ENCODE data around the gene CHRNE. TPM values are rescaled to one million over a fixed set of nuclear protein-coding genes. Genes with fewer than 3 reads are reported as not detected.
A peak's percentile ranks its signal among the peaks of the same experiment; 100 is the strongest.

The CHRNE gene
- total and polyA plus RNA-seq, 2 of the 13 experiments (the other 11 are each of a cell fraction or from before 2014, with no cell fraction given) = 0.53 to 0.59 TPM

DNA sequence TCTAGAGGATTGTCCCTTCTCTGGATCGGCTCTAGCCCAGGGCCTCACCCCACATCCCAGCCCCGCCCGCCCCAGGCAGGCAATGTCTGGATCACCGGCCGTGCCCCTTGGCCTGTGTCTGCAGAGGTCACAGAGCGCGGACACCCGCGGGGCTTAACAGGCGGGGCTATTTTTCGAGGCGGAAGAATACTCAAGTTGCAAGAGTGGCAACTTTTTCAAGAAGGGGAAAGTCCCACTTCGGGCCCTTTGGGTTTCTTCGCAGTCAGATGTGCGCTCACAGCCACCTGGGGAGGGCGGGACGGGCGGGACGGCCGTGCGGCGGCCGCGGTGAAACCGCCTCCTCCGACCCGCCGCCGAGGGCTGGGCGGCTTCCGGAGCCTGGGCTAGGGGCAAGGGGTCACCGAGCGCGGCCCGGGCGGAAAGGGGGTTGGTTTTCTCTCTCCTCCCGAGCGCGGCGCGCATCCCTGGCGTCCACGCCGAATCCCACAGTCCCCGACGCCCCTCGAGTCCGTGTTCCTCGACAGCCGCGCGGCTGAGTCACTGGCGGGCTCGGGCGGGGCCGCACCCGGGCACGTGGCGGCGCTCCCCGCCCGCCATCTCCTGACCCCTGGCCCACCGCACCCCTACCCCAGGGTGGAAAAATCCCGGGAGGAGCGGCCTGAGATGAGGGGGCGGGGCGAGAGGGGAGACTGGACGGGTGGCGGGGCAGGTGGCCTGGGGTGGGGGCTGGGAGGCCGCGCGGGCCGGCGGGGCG is 46.6 kb upstream of the CHRNE start (continued):
- TF ChIP-seq, protein P1, sequence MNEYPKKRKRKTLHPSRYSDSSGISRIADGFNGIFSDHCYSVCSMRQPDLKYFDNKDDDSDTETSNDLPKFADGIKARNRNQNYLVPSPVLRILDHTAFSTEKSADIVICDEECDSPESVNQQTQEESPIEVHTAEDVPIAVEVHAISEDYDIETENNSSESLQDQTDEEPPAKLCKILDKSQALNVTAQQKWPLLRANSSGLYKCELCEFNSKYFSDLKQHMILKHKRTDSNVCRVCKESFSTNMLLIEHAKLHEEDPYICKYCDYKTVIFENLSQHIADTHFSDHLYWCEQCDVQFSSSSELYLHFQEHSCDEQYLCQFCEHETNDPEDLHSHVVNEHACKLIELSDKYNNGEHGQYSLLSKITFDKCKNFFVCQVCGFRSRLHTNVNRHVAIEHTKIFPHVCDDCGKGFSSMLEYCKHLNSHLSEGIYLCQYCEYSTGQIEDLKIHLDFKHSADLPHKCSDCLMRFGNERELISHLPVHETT (CRISPR knock-in tag; conservative IDR thresholded peaks at IDR 0.05) = peak; percentile 77; the same call in 1 of the 2 replicates
- TF ChIP-seq SIN3B (IDR thresholded peaks at IDR 0.05; ENCODE audit: low read length) (no peak), ZNF879 (CRISPR knock-in tag; IDR thresholded peaks at IDR 0.05) (no peak), RNF2 (conservative IDR thresholded peaks at IDR 0.05; ENCODE audit: low read depth) (peak; percentile 54; the same call in 1 of the 2 replicates), ZNF383 (CRISPR knock-in tag; IDR thresholded peaks at IDR 0.05; ENCODE audit: borderline replicate concordance) (no peak), BCLAF1 (IDR thresholded peaks at IDR 0.05) (no peak), ZNF747 (CRISPR knock-in tag; IDR thresholded peaks at IDR 0.05; ENCODE audit: borderline replicate concordance) (peak; percentile 35; the same call in 1 of the 2 replicates), ZNF672 (CRISPR knock-in tag; IDR thresholded peaks at IDR 0.05) (no peak), ESRRA (CRISPR knock-in tag; IDR thresholded peaks at IDR 0.05; ENCODE audit: low read depth) (peak; percentile 69), ZNF816 (CRISPR knock-in tag; IDR thresholded peaks at IDR 0.05; ENCODE audit: borderline replicate concordance) (no peak), ZNF3 (CRISPR knock-in tag; IDR thresholded peaks at IDR 0.05) (no peak), MTA3 (CRISPR knock-in tag; IDR thresholded peaks at IDR 0.05) (no peak), ZIK1 (CRISPR knock-in tag; IDR thresholded peaks at IDR 0.05; ENCODE audit: borderline replicate concordance, low read depth) (no peak), HDAC1 (CRISPR knock-in tag; IDR thresholded peaks at IDR 0.05) (0 out of 2 replicates have a peak, but pooled peaks have one; percentile 50), ZNF775 (CRISPR knock-in tag; IDR thresholded peaks at IDR 0.05; ENCODE audit: borderline replicate concordance) (no peak), MED1 (CRISPR knock-in tag; IDR thresholded peaks at IDR 0.05) (peak; percentile 52; the same call in 1 of the 2 replicates), ARID2 (CRISPR knock-in tag; IDR thresholded peaks at IDR 0.05; ENCODE audit: borderline replicate concordance) (no peak), ZNF597 (CRISPR knock-in tag; IDR thresholded peaks at IDR 0.05) (no peak), ZBTB34 (CRISPR knock-in tag; IDR thresholded peaks at IDR 0.05) (no peak), ZC3H13 (CRISPR knock-in tag; IDR thresholded peaks at IDR 0.05) (peak; percentile 92), NFIB (CRISPR knock-in tag; IDR thresholded peaks at IDR 0.05; ENCODE audit: borderline replicate concordance) (no peak)
- TF ChIP-seq, protein P2, sequence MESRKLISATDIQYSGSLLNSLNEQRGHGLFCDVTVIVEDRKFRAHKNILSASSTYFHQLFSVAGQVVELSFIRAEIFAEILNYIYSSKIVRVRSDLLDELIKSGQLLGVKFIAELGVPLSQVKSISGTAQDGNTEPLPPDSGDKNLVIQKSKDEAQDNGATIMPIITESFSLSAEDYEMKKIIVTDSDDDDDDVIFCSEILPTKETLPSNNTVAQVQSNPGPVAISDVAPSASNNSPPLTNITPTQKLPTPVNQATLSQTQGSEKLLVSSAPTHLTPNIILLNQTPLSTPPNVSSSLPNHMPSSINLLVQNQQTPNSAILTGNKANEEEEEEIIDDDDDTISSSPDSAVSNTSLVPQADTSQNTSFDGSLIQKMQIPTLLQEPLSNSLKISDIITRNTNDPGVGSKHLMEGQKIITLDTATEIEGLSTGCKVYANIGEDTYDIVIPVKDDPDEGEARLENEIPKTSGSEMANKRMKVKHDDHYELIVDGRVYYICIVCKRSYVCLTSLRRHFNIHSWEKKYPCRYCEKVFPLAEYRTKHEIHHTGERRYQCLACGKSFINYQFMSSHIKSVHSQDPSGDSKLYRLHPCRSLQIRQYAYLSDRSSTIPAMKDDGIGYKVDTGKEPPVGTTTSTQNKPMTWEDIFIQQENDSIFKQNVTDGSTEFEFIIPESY (CRISPR knock-in tag; IDR thresholded peaks at IDR 0.05) = no peak
